NCI-H1694 treated with DMSO at 0.1 percent for 48 hours (cell line): ENCODE results near the gene RNLS.
A peak's percentile ranks its signal among the peaks of the same experiment; 100 is the strongest.
"Not testable (repeated sequence)": the region's sequence is repeated elsewhere in the genome, so short reads cannot be mapped to it uniquely, and the experiment has no call there.

Source experiments
- DNase-seq: peaks from one replicate; lab custom pipeline; 2025; lab: John Stamatoyannopoulos, UW

Gene RNLS

DNA sequence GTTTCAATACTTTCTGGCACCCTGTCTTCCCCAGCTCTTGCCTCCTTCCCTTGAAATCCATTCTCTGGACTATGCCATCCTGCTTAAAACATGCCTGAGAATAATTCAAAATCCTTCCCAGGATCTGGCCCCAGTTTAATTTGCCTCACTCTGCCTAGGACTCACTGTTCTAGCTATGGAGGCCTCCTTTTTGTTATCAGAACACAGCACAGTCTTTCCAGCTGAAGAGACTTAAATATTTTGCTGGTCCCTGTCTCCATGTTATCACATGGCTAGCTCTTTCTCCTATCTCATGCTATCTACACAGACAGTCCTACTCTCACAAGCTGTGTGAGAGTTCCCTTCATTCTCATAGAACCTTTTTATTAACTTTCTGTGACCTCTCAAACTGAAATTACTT, 194.8 kb downstream of the RNLS start:
- no peak for DNase-seq

DNA sequence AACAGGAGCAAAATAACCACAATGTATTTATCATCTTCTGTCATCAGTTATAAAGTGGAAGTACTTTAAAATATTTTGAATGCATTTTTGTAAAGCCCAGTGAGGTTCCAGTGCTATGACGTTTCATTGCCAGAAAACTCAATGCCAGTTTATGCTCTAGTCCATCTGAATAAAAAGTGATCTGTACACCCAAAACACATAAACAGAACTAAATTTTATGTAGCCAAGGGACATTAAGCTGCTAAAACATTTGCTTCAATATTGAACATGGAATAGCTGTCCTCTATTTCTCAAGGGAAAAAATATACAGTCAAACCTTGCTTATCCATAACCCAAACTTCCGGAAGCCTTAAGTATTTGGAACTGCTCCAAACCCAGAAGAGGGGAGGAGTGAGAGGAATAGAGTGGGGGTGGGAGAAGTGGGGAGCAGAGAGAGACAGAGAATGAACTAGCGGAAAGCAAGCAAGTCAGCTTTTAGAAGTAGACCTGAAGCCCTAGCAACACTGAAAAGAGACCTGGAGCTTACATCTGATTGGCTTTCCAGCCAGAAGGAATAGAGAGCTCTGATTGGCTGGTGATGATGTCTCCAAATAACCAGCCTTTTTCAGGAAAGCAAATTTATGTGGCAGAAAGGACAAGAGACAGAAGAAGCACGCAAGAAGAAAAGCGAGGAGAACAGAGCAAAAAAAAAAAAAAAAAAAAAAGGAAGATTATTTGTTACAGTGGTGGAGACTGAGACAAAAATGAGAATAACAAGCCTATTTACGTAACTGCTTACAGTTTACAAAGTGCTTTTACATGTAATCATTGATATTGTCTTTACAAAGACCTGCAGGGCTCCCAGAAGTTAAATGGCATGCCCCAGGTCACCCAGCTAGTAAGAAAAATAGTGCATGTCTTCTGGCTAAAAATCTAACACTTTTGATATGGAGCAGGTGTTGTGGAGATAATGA, 196.0 kb downstream of the RNLS start:
- peak; percentile 9 for DNase-seq

- no peak for DNase-seq
These were observed 196.8 kb downstream of the RNLS start for GRCh38 chr10:88386204-88386788.

DNA sequence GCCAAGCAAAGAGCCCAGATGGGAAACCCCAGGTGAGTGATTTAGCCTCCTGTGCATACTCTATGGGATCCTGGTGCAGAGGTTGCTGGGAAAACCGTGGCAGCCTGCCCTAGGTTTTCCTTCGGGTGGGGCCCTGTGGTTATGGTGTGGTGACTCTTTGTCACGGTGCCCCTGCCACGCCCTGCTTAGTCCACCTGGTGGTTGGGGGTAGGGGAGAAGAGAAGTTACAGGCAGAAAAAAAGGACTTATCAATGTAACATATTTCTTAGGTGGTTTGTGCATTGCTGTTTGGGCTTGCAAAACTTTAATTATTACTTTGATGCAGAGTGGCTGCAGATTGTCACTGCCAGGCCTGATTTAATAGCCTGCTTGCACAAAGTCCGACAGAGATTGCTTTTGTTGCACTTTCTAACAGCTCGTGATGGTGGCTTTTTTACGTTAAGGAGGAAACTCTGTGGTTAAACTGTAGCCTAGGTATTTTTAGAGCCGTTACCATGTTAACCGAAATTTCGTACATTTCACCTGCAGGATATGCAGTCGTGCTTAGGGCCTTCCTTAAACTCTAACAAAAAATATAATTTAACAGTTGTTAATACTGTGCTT, 197.4 kb downstream of the RNLS start:
- DNase-seq: no peak

GRCh38 chr10:88383276-88383675, 199.8 kb downstream of the RNLS start:
- no peak for DNase-seq

DNA sequence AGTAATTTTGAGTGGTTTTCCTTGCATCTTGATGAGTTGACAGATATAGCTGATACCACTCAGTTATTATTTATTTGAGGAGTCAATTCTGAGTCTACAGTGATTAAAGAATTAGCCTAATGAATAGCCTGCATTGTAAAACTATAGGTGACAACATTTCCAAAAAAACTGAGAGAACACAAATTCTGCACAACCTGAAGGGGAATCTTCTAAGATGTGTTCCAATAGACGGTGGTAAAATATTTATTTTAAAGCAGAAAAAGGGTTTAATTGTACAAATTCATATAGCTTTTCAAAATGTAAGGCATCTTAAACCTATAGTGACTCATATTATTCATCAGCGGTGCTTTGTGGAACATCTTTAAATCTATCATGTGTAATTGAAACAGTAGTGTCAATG, 200.4 kb downstream of the RNLS start:
- no peak for DNase-seq

DNA sequence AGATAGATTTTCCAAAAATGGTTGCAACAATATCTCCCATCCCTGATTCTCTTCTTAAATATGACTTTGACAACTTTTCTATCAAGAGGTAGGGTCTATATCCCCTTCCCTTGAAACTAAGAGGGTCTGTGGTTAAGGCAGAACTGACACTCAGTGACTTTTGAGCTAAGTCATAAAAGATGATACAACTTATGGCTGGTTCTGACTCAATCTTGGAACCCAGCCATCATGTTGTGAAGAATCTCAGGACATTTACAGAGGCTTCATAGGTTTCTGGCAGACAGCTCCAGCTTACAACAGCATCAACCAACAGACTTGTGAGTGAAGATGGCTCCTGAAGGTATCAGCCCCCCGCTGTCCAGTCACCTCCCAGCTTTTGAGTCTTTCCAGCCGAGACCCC, 203.5 kb downstream of the RNLS start:
- DNase-seq: no peak

DNA sequence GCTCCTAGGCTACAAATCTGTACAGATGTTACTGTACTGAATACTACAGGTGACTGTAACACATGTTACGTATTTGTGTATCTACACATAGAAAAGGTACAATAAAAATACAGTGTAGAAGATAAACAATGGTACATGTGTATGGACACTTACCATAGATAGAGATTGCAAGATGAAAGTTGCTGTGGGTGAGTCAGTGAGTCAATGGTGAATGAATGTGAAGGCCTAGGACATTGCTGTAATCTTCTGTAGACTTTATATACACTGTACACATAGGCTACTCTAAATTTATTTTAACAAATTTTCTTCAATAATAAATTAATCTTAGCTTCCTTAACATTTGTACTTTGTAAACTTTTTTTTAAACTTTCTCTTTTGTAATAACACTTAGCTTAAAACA, 205.6 kb downstream of the RNLS start:
- DNase-seq: no peak

DNA sequence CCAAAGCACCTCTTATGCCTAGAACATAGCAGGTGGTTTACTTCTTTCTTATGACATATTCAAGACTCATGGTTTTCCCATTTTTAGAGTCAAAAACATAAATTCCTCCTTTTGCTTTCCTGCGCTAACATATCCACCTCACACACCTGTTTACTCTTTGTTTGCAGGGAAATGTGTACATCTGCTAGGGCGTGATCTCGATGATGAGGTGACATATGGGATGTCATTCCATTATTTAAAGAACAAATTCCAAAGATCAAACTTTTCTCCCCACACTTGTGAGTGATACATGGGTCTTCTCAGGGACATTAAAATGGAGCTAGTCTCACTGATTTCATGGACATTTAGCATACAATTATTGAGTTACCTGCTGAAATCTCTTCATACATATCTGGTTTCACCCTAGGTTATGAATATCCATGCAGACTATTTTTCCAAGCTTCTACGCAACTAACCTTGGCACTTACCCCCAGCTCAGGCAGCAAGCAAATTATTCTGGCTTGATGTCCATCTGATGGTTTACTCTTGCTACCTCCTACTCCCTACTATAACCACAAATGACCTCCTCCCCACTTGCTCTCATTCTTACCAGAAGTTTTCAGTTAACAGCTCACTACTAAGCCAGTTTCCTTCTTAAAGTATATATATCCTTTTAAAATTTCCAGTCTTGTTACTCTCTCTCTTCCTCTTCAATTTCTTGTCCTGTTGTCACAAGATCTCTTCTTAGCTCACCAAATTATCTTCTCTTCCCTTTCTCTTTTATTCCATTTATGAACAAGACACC, 208.5 kb downstream of the RNLS start:
- no peak for DNase-seq

- no peak for DNase-seq
These were observed 210.1 kb downstream of the RNLS start for GRCh38 chr10:88372881-88373592.

- DNase-seq: no peak
These were observed 210.9 kb downstream of the RNLS start for GRCh38 chr10:88372051-88372715.

GRCh38 chr10:88370713-88371112, 212.4 kb downstream of the RNLS start:
- DNase-seq: no peak

DNA sequence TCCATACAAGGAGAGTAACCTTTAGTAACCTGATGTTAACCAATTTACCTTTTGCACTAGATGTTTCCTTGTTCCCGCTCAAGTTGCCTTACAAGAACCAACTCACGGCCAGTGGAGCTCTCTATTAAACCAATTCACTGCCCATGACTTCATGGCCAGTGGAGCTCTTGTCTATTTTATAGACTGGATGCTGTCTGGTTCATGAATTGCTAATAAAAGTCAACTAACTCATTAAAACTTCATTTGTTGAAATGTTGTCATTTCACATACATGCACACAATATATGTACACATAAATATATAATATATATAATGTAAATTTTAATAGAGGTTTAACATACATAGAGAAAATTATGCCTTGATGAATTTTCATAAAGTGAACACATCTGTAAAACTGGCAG, 216.3 kb downstream of the RNLS start:
- no peak for DNase-seq

- no peak for DNase-seq
These were observed 220.9 kb downstream of the RNLS start for GRCh38 chr10:88361995-88362807.

DNA sequence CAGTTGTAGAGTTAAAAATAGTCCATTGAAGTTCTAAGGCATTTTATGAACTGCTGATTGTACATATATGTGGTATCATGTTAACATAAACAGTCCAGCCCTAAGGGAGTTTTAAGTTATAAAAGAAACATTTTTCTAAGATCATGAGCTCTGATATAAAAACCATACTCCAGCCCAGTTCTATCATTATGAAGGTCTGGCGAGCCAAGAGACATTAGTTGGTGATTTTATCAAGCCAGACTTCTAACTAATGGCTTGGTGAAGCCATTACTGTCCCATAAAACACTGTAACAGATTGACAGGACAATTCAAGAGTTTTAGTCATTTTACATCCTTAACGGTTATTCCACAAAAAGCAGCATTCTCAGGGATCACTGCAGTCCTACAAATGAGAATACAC, 221.6 kb downstream of the RNLS start:
- DNase-seq: no peak

GRCh38 chr10:88355750-88356149, 227.4 kb downstream of the RNLS start:
- DNase-seq: not testable (repeated sequence)

DNA sequence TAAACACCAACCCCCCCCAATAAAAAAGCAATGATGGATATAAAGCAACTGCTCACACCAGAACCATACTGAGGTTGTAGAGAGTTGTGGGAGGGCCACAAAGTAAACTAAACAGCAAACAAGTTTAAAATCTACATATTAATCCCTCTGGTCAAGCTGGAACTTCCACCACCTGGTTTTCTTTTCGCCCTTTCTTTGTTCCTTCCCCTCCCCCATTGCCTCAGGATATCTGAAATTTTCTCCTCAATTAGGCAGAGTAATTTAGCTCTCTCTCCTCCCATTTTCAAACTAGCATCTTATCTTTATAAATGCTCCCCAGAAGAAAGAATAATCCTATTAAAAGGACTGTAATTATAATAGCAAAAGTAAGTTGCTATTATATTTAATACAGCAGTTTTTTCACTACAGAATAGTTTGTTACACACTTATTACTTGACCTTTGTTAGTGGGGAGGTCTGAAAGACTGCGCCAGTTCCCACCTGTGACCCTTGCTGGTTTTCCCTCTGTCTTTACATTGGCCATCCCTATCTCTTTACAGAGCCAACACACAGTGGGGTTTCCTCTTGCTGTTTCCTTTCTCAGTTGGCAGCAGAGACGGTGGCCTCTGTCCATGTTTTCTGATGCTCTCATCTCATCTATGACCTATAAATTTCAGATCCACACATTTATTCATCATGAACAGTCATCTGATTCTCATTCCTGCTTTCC, 235.4 kb downstream of the RNLS start:
- no peak for DNase-seq

DNA sequence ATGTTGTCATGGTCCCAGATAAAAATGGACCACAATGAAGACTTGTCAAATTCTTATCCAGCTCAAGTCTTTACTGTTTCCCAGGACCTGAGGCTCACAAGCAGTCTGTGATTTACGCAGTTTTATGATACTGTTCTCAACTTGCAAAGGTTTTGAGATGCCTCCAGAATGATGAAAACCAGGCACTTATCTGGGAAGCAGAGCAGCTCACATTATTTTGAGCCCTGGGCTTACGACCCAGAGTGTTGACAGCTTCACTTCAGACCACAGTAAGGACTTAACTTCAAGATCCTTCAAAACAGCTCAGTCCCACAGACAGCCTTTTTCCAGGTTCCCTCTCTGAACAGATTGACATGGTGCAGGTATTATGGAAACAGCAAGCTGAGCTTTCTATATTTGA, 236.1 kb downstream of the RNLS start:
- DNase-seq: no peak

GRCh38 chr10:88346144-88346977, 236.8 kb downstream of the RNLS start:
- DNase-seq: no peak
